KMS-11 (cell line): Measurements from ENCODE around the gene MYL4.
"Not testable (repeated sequence)": the region's sequence is repeated elsewhere in the genome, so short reads cannot be mapped to it uniquely, and the experiment has no call there.

ENCODE experiments used
- H2AFZ ChIP-seq: fragments of 200-600 bp; sonication (generic); 2 replicates; pipeline ENCODE4 v1.6.1; 2016; ENCODE audit warnings: antibody characterized with exemption, mixed run types, low read depth
- H3K27ac ChIP-seq: fragments of 200-600 bp; sonication (generic); 2 replicates; pipeline ENCODE4 v1.6.1; 2016; ENCODE audit warnings: mild to moderate bottlenecking, mixed run types
- H3K27me3 ChIP-seq: fragments of 200-600 bp; sonication (generic); 2 replicates; pipeline ENCODE4 v1.6.1; 2017; ENCODE audit warnings: mild to moderate bottlenecking, low read depth, mixed run types, moderate library complexity; ENCODE audit not compliant: insufficient read depth
- H3K36me3 ChIP-seq: fragments of 200-600 bp; sonication (generic); 2 replicates; pipeline ENCODE4 v1.6.1; 2017; ENCODE audit warnings: mild to moderate bottlenecking, mixed run types; ENCODE audit not compliant: insufficient read depth
- H3K4me1 ChIP-seq: fragments of 200-600 bp; sonication (generic); 2 replicates; pipeline ENCODE4 v1.6.1; 2016; ENCODE audit warnings: mild to moderate bottlenecking, low read depth, mixed run types; ENCODE audit not compliant: poor library complexity, severe bottlenecking
- H3K4me2 ChIP-seq: fragments of 200-600 bp; sonication (generic); 2 replicates; pipeline ENCODE4 v1.7.0; 2016; ENCODE audit warnings: mild to moderate bottlenecking, mixed run types
- H3K4me3 ChIP-seq: fragments of 200-600 bp; sonication (generic); IDR thresholded peaks from 2 replicates; pipeline ENCODE4 v1.6.1; 2017; ENCODE audit warnings: low read depth, low read length, mixed read lengths; ENCODE audit not compliant: insufficient read depth
- H3K79me2 ChIP-seq: fragments of 200-600 bp; sonication (generic); 2 replicates; pipeline ENCODE4 v1.6.1; 2016; ENCODE audit warnings: low read depth, mixed run types; ENCODE audit not compliant: insufficient read depth
- H3K9ac ChIP-seq: fragments of 200-600 bp; sonication (generic); 2 replicates; pipeline ENCODE4 v1.6.1; 2016; ENCODE audit warnings: mild to moderate bottlenecking, mixed run types
- H4K20me1 ChIP-seq: fragments of 200-600 bp; sonication (generic); 2 replicates; pipeline ENCODE4 v1.6.1; 2016; ENCODE audit warnings: mild to moderate bottlenecking, mixed run types; ENCODE audit not compliant: insufficient read depth
- TF ChIP-seq, protein P1 (sequence below): fragments of 200-600 bp; sonication (generic); conservative IDR thresholded peaks from 2 replicates; pipeline ENCODE4 v1.6.1; 2017; ENCODE audit warnings: low read depth, mild to moderate bottlenecking, antibody characterized with exemption, low read length, moderate library complexity, mixed read lengths

Gene MYL4

GRCh38 chr17:47210779-47211178 is 1.6 kb downstream of the MYL4 start:
- Histone ChIP-seq H2AFZ (no peak overlapping the region), H3K4me1 (peaks cover 37% of the 10 kb centered on the region), H3K36me3 (no peaks in the 10 kb centered on the region), H3K27me3 (no peaks in the 10 kb centered on the region), H3K27ac (no peak overlapping the region), H4K20me1 (no peaks in the 10 kb centered on the region), H3K79me2 (no peaks in the 10 kb centered on the region), H3K4me3 (no peak overlapping the region), H3K4me2 (no peak overlapping the region), H3K9ac (no peak overlapping the region)
- TF ChIP-seq, protein P1, sequence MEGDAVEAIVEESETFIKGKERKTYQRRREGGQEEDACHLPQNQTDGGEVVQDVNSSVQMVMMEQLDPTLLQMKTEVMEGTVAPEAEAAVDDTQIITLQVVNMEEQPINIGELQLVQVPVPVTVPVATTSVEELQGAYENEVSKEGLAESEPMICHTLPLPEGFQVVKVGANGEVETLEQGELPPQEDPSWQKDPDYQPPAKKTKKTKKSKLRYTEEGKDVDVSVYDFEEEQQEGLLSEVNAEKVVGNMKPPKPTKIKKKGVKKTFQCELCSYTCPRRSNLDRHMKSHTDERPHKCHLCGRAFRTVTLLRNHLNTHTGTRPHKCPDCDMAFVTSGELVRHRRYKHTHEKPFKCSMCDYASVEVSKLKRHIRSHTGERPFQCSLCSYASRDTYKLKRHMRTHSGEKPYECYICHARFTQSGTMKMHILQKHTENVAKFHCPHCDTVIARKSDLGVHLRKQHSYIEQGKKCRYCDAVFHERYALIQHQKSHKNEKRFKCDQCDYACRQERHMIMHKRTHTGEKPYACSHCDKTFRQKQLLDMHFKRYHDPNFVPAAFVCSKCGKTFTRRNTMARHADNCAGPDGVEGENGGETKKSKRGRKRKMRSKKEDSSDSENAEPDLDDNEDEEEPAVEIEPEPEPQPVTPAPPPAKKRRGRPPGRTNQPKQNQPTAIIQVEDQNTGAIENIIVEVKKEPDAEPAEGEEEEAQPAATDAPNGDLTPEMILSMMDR: no peak

GRCh38 chr17:47212458-47212857 is 3.3 kb downstream of the MYL4 start:
- no peak overlapping the region for H3K9ac ChIP-seq
- TF ChIP-seq, protein P1: no peak
- no peak overlapping the region for H3K27ac ChIP-seq
- H3K4me1 ChIP-seq: peaks cover 20% of the 10 kb centered on the region
- peak overlapping the region; percentile 11; the same call in 1 of the 2 replicates for H2AFZ ChIP-seq
- H3K36me3 ChIP-seq: no peaks in the 10 kb centered on the region
- H3K4me3 ChIP-seq: no peak overlapping the region
- no peaks in the 10 kb centered on the region for H4K20me1 ChIP-seq
- no peaks in the 10 kb centered on the region for H3K79me2 ChIP-seq
- H3K4me2 ChIP-seq: no peak overlapping the region
- H3K27me3 ChIP-seq: no peaks in the 10 kb centered on the region

- Histone ChIP-seq H3K4me1 (peaks cover 12% of the 10 kb centered on the region), H3K36me3 (no peaks in the 10 kb centered on the region), H2AFZ (no peak overlapping the region), H3K79me2 (no peaks in the 10 kb centered on the region), H3K4me3 (no peak overlapping the region), H3K4me2 (no peak overlapping the region), H4K20me1 (no peaks in the 10 kb centered on the region), H3K27ac (no peak overlapping the region), H3K27me3 (no peaks in the 10 kb centered on the region), H3K9ac (no peak overlapping the region)
- TF ChIP-seq, protein P1: no peak
These were observed 4.4 kb downstream of the MYL4 start for GRCh38 chr17:47213540-47213939.

DNA sequence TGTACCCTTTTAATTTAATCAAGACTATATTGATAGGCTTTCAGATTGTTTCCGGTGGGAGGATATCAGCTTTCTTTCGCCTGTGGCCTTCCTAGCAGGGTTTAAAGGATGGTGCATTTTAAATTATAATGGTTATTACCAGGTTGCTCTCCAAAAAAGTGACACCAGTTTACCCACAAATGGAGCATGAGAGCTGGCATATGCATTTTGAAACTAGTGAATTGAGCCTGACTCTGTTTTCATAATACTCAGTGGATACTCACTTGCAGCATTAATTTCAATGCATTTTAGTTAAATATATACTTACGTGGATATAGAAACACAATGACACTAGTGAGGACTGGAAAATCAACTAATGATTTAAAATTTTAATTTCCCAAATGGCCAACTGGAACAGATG is 5.8 kb downstream of the MYL4 start:
- H3K79me2 ChIP-seq: no peaks in the 10 kb centered on the region
- no peak overlapping the region for H3K9ac ChIP-seq
- no peak overlapping the region for H3K27ac ChIP-seq
- H3K4me2 ChIP-seq: no peak overlapping the region
- no peaks in the 10 kb centered on the region for H3K36me3 ChIP-seq
- no peak overlapping the region for H2AFZ ChIP-seq
- no peaks in the 10 kb centered on the region for H4K20me1 ChIP-seq
- TF ChIP-seq, protein P1: no peak
- H3K4me3 ChIP-seq: no peak overlapping the region
- H3K27me3 ChIP-seq: no peaks in the 10 kb centered on the region
- peaks cover 16% of the 10 kb centered on the region for H3K4me1 ChIP-seq

GRCh38 chr17:47216821-47217220 is 7.7 kb downstream of the MYL4 start:
- H3K9ac ChIP-seq, H3K36me3 ChIP-seq, H3K4me2 ChIP-seq, H3K27me3 ChIP-seq, H3K79me2 ChIP-seq, H3K4me3 ChIP-seq, H4K20me1 ChIP-seq, H3K27ac ChIP-seq, H2AFZ ChIP-seq: not testable (repeated sequence)
- H3K4me1 ChIP-seq: peaks cover 16% of the 10 kb centered on the region

- H3K36me3 ChIP-seq, H3K4me3 ChIP-seq, H4K20me1 ChIP-seq, H3K9ac ChIP-seq, H3K79me2 ChIP-seq, H3K4me2 ChIP-seq, H3K27ac ChIP-seq, H2AFZ ChIP-seq, H3K27me3 ChIP-seq: not testable (repeated sequence)
- peaks cover 14% of the 10 kb centered on the region for H3K4me1 ChIP-seq
These were observed 8.1 kb downstream of the MYL4 start for GRCh38 chr17:47217279-47217678.
